PC-9 (cell line): ENCODE data around the gene COL4A3. TPM values are rescaled to one million over a fixed set of nuclear protein-coding genes. Genes with fewer than 3 reads are reported as not detected.

Experiments
- BruUV-seq: library from RNA; stranded (reverse); fragments of 400-500 nt; replicated peaks from 2 replicates; lab custom pipeline; 2021; lab: Mats Ljungman, UMichigan
- CTCF ChIA-PET: fragments of 300-600 bp; sonication (Branson Sonifier 250); formaldehyde crosslinking; loops from one replicate; lab custom pipeline; 2022; ENCODE audit warnings: antibody characterized with exemption; lab: Charles Lee
- POLR2A ChIA-PET: fragments of 300-600 bp; sonication (Branson Sonifier 250); formaldehyde crosslinking; loops from one replicate; lab custom pipeline; 2022; ENCODE audit warnings: antibody characterized with exemption; ENCODE audit not compliant: unreplicated experiment; lab: Charles Lee
- DNase-seq, 2 experiments: peaks; one replicate each; pipeline versions ENCODE4 v3.0.0 to v3.0.0-alpha.2; 2015 to 2022; ENCODE audit warnings: mixed read lengths in 1 of 2
- H2AFZ ChIP-seq: fragments of 200-600 bp; sonication (generic); 2 replicates; pipeline ENCODE4 v1.8.1; 2017; ENCODE audit warnings: antibody characterized with exemption
- H3F3A ChIP-seq: fragments of 200-600 bp; sonication (generic); 2 replicates; pipeline ENCODE4 v1.8.1; 2017; ENCODE audit warnings: antibody characterized with exemption, mild to moderate bottlenecking, low read depth; ENCODE audit not compliant: insufficient read depth
- H3K27ac ChIP-seq: fragments of 200-600 bp; sonication (generic); 2 replicates; pipeline ENCODE4 v1.6.1; 2016; ENCODE audit warnings: mixed run types
- H3K27me3 ChIP-seq: fragments of 200-600 bp; sonication (generic); 2 replicates; pipeline ENCODE4 v1.6.1; 2016; ENCODE audit warnings: low read depth, mixed run types; ENCODE audit not compliant: insufficient read depth
- H3K36me3 ChIP-seq: fragments of 200-600 bp; sonication (generic); 2 replicates; pipeline ENCODE4 v1.6.1; 2016; ENCODE audit warnings: low read depth, mixed run types
- H3K4me1 ChIP-seq: fragments of 200-600 bp; sonication (generic); replicated peaks from 2 replicates; pipeline ENCODE4 v1.6.1; 2016; ENCODE audit warnings: mixed run types; ENCODE audit not compliant: insufficient read depth
- H3K4me2 ChIP-seq: fragments of 200-600 bp; sonication (generic); 2 replicates; pipeline ENCODE4 v1.6.1; 2017; ENCODE audit warnings: mixed run types
- H3K4me3 ChIP-seq: fragments of 200-600 bp; sonication (generic); 2 replicates; pipeline ENCODE4 v1.6.1; 2016; ENCODE audit warnings: mixed run types
- H3K79me2 ChIP-seq: fragments of 200-600 bp; sonication (generic); 2 replicates; pipeline ENCODE4 v1.6.1; 2017; ENCODE audit warnings: low read depth, mixed run types
- H3K9me2 ChIP-seq: fragments of 200-600 bp; sonication (generic); 2 replicates; pipeline ENCODE4 v1.8.1; 2017; ENCODE audit warnings: mild to moderate bottlenecking; ENCODE audit not compliant: insufficient read depth
- H3K9me3 ChIP-seq: fragments of 200-600 bp; sonication (generic); 2 replicates; pipeline ENCODE4 v1.8.1; 2016; ENCODE audit warnings: low read depth; ENCODE audit not compliant: insufficient read depth
- H4K20me1 ChIP-seq: fragments of 200-600 bp; sonication (generic); 2 replicates; pipeline ENCODE4 v1.8.1; 2017; ENCODE audit not compliant: insufficient read depth
- EZH2 ChIP-seq: fragments of 200-600 bp; sonication (generic); IDR thresholded peaks from 2 replicates; pipeline ENCODE4 v1.8.0; 2017; ENCODE audit warnings: antibody characterized with exemption, low read depth
- intact Hi-C: fragments of 100-400 bp; cut with micrococcal nuclease; formaldehyde crosslinking; loops from one replicate; pipeline ENCODE4 v1.10.0; 2022; ENCODE audit not compliant: unreplicated experiment
- total RNA-seq: library from RNA; stranded (reverse); gene quantifications from 2 replicates; pipeline ENCODE4 v1.2.3, GENCODE V29; 2021
- TF ChIP-seq, protein P1 (sequence below): fragments of 200-600 bp; sonication (generic); conservative IDR thresholded peaks from 2 replicates; pipeline ENCODE4 v1.6.1; 2017; ENCODE audit warnings: mixed run types, antibody characterized with exemption, mild to moderate bottlenecking, moderate library complexity

COL4A3 gene
- total RNA-seq, 1 experiment from 2014 or later, result 2.2 TPM

DNA sequence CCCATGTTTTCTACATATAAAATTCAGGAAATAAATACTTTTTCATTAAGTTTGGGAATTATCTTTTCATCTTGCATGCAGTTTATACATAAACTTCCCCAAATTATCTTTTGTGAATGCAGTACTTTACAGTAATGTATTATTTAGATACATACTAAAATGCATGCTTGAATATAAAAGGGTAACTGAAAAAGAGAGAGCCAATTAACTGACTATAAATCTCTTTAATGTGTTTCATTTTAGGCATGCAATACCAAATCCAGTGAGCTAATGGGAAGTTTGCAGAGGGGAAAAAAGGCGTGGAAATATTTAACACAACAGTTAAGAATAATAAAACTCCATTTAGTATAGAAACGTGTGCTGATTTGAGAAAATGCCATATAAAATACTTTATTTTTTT, 39.6 kb upstream of the COL4A3 start:
- no peak overlapping the region for H3K4me3 ChIP-seq
- intact Hi-C loops, result loop anchor here (10.0 kb wide), 2 partner anchors 530 to 1530 kb away; no protein-coding TSS in a partner anchor
- no peaks in the 10 kb centered on the region for H3F3A ChIP-seq
- H3K9me2 ChIP-seq, result no peaks in the 10 kb centered on the region
- H3K4me2 ChIP-seq, result no peak overlapping the region
- POLR2A ChIA-PET, result no interaction called here
- no peak overlapping the region for H3K27ac ChIP-seq
- CTCF ChIA-PET, result interaction anchor here (0.6 kb wide), 1 partner anchor 133 kb away, joined by 3 read pairs; no protein-coding TSS in a partner anchor
- no peak for TF ChIP-seq EZH2
- TF ChIP-seq, protein P1, sequence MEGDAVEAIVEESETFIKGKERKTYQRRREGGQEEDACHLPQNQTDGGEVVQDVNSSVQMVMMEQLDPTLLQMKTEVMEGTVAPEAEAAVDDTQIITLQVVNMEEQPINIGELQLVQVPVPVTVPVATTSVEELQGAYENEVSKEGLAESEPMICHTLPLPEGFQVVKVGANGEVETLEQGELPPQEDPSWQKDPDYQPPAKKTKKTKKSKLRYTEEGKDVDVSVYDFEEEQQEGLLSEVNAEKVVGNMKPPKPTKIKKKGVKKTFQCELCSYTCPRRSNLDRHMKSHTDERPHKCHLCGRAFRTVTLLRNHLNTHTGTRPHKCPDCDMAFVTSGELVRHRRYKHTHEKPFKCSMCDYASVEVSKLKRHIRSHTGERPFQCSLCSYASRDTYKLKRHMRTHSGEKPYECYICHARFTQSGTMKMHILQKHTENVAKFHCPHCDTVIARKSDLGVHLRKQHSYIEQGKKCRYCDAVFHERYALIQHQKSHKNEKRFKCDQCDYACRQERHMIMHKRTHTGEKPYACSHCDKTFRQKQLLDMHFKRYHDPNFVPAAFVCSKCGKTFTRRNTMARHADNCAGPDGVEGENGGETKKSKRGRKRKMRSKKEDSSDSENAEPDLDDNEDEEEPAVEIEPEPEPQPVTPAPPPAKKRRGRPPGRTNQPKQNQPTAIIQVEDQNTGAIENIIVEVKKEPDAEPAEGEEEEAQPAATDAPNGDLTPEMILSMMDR, result no peak
- H3K79me2 ChIP-seq, result no peaks in the 10 kb centered on the region
- BruUV-seq, result no TSS peak
- H3K4me1 ChIP-seq, result no peaks in the 10 kb centered on the region
- H3K36me3 ChIP-seq, result no peaks in the 10 kb centered on the region
- no peaks in the 10 kb centered on the region for H4K20me1 ChIP-seq
- H3K9me3 ChIP-seq, result no peaks in the 10 kb centered on the region
- no peak overlapping the region for H2AFZ ChIP-seq
- DNase-seq, result no peak
- H3K27me3 ChIP-seq, result no peaks in the 10 kb centered on the region

DNA sequence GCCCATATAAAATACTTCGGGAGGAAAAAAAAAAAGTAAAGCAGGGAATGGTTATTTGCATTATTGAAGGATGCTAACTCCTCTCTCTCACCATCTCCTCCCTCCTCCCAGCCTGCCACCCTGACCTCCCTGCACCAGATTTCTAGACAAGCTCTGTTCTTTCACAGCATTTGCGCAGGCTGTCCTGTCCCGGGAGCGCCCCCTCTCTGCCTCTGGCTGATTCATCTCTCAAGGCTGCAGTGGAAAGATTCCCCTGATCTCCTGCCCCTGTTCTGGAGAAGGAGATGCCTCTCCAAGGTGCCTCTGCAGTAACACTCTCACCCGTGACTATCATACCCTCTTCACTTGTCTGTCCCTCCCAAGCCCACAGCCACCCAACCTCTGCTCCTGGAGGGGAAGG, 38.9 kb upstream of the COL4A3 start:
- no peak for DNase-seq
- Histone ChIP-seq H3K9me2 (no peaks in the 10 kb centered on the region), H4K20me1 (no peaks in the 10 kb centered on the region), H3K9me3 (no peaks in the 10 kb centered on the region), H3F3A (no peaks in the 10 kb centered on the region), H3K4me2 (no peak overlapping the region), H3K27ac (no peak overlapping the region), H3K4me1 (no peaks in the 10 kb centered on the region), H3K27me3 (no peaks in the 10 kb centered on the region), H3K36me3 (no peaks in the 10 kb centered on the region), H3K79me2 (no peaks in the 10 kb centered on the region), H2AFZ (no peak overlapping the region), H3K4me3 (no peak overlapping the region)
- ChIA-PET CTCF (no interaction called here), POLR2A (no interaction called here)
- TF ChIP-seq EZH2, result no peak
- TF ChIP-seq, protein P1, result no peak
- BruUV-seq, result no TSS peak
- intact Hi-C loops, result loop anchor here (10.0 kb wide), 2 partner anchors 529 to 1529 kb away; no protein-coding TSS in a partner anchor

DNA sequence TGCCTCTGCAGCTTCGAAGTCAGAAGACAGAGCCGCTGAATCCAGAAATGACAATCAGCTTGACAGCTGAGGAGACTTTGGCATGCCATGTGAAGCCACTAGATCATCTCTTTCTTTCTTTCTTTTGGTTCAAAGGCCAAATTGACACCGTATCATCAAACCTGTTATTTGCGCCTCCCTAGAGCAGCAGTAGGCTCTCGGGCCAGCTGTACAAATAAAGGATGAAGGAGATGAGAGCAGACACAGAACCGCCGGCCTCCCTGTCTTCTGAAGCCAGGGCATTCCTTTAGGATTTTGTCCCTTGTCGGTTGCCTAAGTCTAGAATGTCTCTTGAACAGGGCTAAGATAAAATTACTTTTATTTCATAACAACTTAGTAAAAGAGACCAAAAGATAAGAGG, 37.2 kb upstream of the COL4A3 start:
- H3K36me3 ChIP-seq, result no peaks in the 10 kb centered on the region
- TF ChIP-seq, protein P1, result no peak
- TF ChIP-seq EZH2, result no peak
- no peak overlapping the region for H3K4me3 ChIP-seq
- H3F3A ChIP-seq, result no peaks in the 10 kb centered on the region
- CTCF ChIA-PET, result interaction anchor here (0.5 kb wide), 1 partner anchor 586 kb away, joined by 3 read pairs; no protein-coding TSS in a partner anchor
- H3K4me1 ChIP-seq, result no peaks in the 10 kb centered on the region
- no peak overlapping the region for H2AFZ ChIP-seq
- POLR2A ChIA-PET, result no interaction called here
- no peak overlapping the region for H3K27ac ChIP-seq
- H3K27me3 ChIP-seq, result no peaks in the 10 kb centered on the region
- no peaks in the 10 kb centered on the region for H3K9me2 ChIP-seq
- H3K9me3 ChIP-seq, result no peaks in the 10 kb centered on the region
- H3K79me2 ChIP-seq, result no peaks in the 10 kb centered on the region
- intact Hi-C loops, result loop anchor here (10.0 kb wide), 2 partner anchors 528 to 1528 kb away; no protein-coding TSS in a partner anchor
- H4K20me1 ChIP-seq, result no peaks in the 10 kb centered on the region
- DNase-seq, result no peak
- no peak overlapping the region for H3K4me2 ChIP-seq
- BruUV-seq, result no TSS peak
